Peyer's patch (tissue), 4 donors: ENCODE results near the gene CRTAC1.

ENCODE experiments used
- POLR2A ChIP-seq, 2 donors: fragments of 450-650 bp; IDR thresholded peaks; one replicate each; pipeline ENCODE4 v1.5.1; 2017; ENCODE audit warnings: antibody characterized with exemption in 2 of 2, mild to moderate bottlenecking in 2 of 2, moderate library complexity in 2 of 2
- TF ChIP-seq, protein P1 (sequence below), 6 experiments: fragments of 450-650 bp in 4 of 6; fragments of 200-600 bp in 2 of 6; sonication (generic) in 1 of 6; IDR thresholded peaks; one replicate each; pipeline ENCODE4 v1.5.1; 2017 to 2019; ENCODE audit warnings: antibody characterized with exemption in 6 of 6, mild to moderate bottlenecking in 3 of 6, moderate library complexity in 1 of 6

DNA sequence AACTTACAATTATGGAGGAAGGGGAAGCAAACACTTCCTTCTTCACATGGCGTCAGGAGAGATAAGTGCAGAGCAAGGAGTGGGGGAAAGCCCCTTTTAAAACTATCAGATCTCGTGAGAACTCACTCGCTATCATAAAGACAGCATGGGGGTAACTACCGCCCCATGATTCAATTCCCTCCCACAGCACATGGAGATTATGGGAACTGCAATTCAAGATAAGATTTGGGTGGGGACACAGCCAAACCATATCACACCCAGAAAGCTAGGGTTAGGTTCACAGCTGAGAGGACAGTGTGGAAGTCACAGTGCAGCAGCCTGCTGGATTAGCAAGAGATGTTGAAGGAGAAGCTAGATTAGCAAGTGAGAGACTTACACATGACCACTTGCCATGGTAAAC lies 81.6 kb downstream of the CRTAC1 start:
- TF ChIP-seq, protein P1, sequence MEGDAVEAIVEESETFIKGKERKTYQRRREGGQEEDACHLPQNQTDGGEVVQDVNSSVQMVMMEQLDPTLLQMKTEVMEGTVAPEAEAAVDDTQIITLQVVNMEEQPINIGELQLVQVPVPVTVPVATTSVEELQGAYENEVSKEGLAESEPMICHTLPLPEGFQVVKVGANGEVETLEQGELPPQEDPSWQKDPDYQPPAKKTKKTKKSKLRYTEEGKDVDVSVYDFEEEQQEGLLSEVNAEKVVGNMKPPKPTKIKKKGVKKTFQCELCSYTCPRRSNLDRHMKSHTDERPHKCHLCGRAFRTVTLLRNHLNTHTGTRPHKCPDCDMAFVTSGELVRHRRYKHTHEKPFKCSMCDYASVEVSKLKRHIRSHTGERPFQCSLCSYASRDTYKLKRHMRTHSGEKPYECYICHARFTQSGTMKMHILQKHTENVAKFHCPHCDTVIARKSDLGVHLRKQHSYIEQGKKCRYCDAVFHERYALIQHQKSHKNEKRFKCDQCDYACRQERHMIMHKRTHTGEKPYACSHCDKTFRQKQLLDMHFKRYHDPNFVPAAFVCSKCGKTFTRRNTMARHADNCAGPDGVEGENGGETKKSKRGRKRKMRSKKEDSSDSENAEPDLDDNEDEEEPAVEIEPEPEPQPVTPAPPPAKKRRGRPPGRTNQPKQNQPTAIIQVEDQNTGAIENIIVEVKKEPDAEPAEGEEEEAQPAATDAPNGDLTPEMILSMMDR (IDR thresholded peaks at IDR 0.05) = no peak
- TF ChIP-seq POLR2A (IDR thresholded peaks at IDR 0.05) = no peak
